ENCODE data around the gene ADSS2.
"Not testable (repeated sequence)": the region's sequence is repeated elsewhere in the genome, so short reads cannot be mapped to it uniquely, and the experiment has no call there.

ADSS2 gene

GRCh38 chr1:244394826-244395765 is 56.6 kb downstream of the ADSS2 start:
- no peak for DNase-seq

GRCh38 chr1:244394346-244394745 is 57.4 kb downstream of the ADSS2 start:
- no peak for DNase-seq

- DNase-seq = no peak
These were observed 58.0 kb downstream of the ADSS2 start for GRCh38 chr1:244393604-244394176.

GRCh38 chr1:244391761-244392160 is 59.9 kb downstream of the ADSS2 start:
- DNase-seq = no peak

- no peak for DNase-seq
These were observed 62.7 kb downstream of the ADSS2 start for GRCh38 chr1:244388961-244389360.

GRCh38 chr1:244387415-244387814 is 64.3 kb downstream of the ADSS2 start:
- no peak for DNase-seq

- no peak for DNase-seq
These were observed 65.1 kb downstream of the ADSS2 start for GRCh38 chr1:244386595-244386994.

- DNase-seq = no peak
These were observed 67.6 kb downstream of the ADSS2 start for GRCh38 chr1:244384066-244384465.

GRCh38 chr1:244383278-244383884 is 68.3 kb downstream of the ADSS2 start:
- DNase-seq = no peak

- DNase-seq = no peak
These were observed 69.7 kb downstream of the ADSS2 start for GRCh38 chr1:244381878-244382565.

- DNase-seq = no peak
These were observed 75.6 kb downstream of the ADSS2 start for GRCh38 chr1:244376126-244376525.

- no peak for DNase-seq
These were observed 76.7 kb downstream of the ADSS2 start for GRCh38 chr1:244375051-244375450.

- not testable (repeated sequence) for DNase-seq
These were observed 77.2 kb downstream of the ADSS2 start for GRCh38 chr1:244374484-244374883.

- no peak for DNase-seq
These were observed 80.2 kb downstream of the ADSS2 start for GRCh38 chr1:244371242-244372141.

- no peak for DNase-seq
These were observed 81.6 kb downstream of the ADSS2 start for GRCh38 chr1:244370060-244370637.

GRCh38 chr1:244369256-244370057 is 82.3 kb downstream of the ADSS2 start:
- DNase-seq = no peak

- DNase-seq = no peak
These were observed 83.4 kb downstream of the ADSS2 start for GRCh38 chr1:244368279-244368678.

- no peak for DNase-seq
These were observed 84.2 kb downstream of the ADSS2 start for GRCh38 chr1:244367399-244368114.

- DNase-seq = no peak
These were observed 85.9 kb downstream of the ADSS2 start for GRCh38 chr1:244365809-244366208.

GRCh38 chr1:244365262-244365661 is 86.4 kb downstream of the ADSS2 start:
- not testable (repeated sequence) for DNase-seq
